ENCODE results near the gene TXNDC11. TPM values are rescaled to one million over a fixed set of nuclear protein-coding genes. Genes with fewer than 3 reads are reported as not detected.
"Not testable (repeated sequence)": the region's sequence is repeated elsewhere in the genome, so short reads cannot be mapped to it uniquely, and the experiment has no call there.

TXNDC11 gene
- 100 to 1,000 TPM; 111 to 112 TPM for total RNA-seq
- polyA plus RNA-seq (2013, experiment 1 of 2) = 42.3 TPM
- 48.8 TPM for polyA plus RNA-seq (2013, experiment 2 of 2)
- 23.7 to 140 (median 53.8) reads per million in 172 experiments for total RNA-seq

- DNase-seq = peak; percentile 98 to 100 (median 99)
- Histone ChIP-seq H3K27ac (ENCODE audit: low read depth in 1 of 2, low read length in 2 of 2) (peak within 1 kb of the TSS; percentile 86 to 92), H3K4me3 (ENCODE audit: low read length) (peak within 1 kb of the TSS; percentile 95), H3K36me3 (ENCODE audit: insufficient read depth, low read length) (peaks cover 1% of the 10 kb centered on the region), H3K9me3 (ENCODE audit: control insufficient read depth in 1 of 2, insufficient read depth in 1 of 2, low read length in 2 of 2) (no peaks in the 10 kb centered on the region), H3K27me3 (ENCODE audit: control insufficient read depth in 1 of 2, insufficient read depth in 2 of 2, low read length in 2 of 2) (no peaks in the 10 kb centered on the region), H3K4me1 (ENCODE audit: insufficient read depth, low read length) (peaks cover 52% of the 10 kb centered on the region)
- Mint-ChIP-seq H3K4me1 (ENCODE audit: low read depth) (peaks cover 60% of the 10 kb centered on the region), H3K27me3 (no peaks in the 10 kb centered on the region), H3K27ac (peak within 1 kb of the TSS; percentile 99), H3K4me3 (peak within 1 kb of the TSS; percentile 96), H3K36me3 (ENCODE audit: low read depth) (peaks cover 34% of the 10 kb centered on the region), H3K9me3 (no peaks in the 10 kb centered on the region)
- intact Hi-C loops (cut with DNase I, micrococcal nuclease) = loop anchor here (1.0 to 5.0 kb wide), 7 partner anchors 41 to 800 kb away; partner anchors contain the start of genes ZC3H7A (in 2 of the 2), CLEC16A (in 1 of the 2), DEXI (in 1 of the 2) and RSL1D1 (in 1 of the 2)
- TF ChIP-seq CTCF (IDR thresholded peaks at IDR 0.05) = no peak
- peak; percentile 92 for ATAC-seq (ENCODE audit: poor library complexity)
- ChIA-PET POLR2A (interaction anchor here (0.5 to 5.7 kb wide), 37 partner anchors 8 to 801 kb away, joined by 3 to 168 read pairs (median 5); partner anchors contain the start of genes CLEC16A, DEXI, GSPT1 and LITAF), CTCF (interaction anchor here (1.3 to 2.7 kb wide), 3 partner anchors 47 to 486 kb away, joined by 3 to 26 read pairs (median 5); partner anchors contain the start of genes SOCS1 and ZC3H7A)
Measured at GRCh38 chr16:11742536-11743307, at the start of gene TXNDC11. Gene TXNDC11 (minus strand): TSS chr16:11742857. CDS start chr16:11742730, 127 bp downstream.

GRCh38 chr16:11791144-11791828 lies 48.6 kb upstream of the TXNDC11 start:
- DNase-seq = no peak
- H3K27ac Mint-ChIP-seq = peak overlapping the region; percentile 91
- H3K4me1 Mint-ChIP-seq (ENCODE audit: low read depth) = peaks cover 83% of the 10 kb centered on the region
- H3K36me3 Mint-ChIP-seq (ENCODE audit: low read depth) = peaks cover 47% of the 10 kb centered on the region
- intact Hi-C loops (cut with DNase I, micrococcal nuclease) = no loop called here
- Histone ChIP-seq H3K4me3 (ENCODE audit: low read length) (no peak overlapping the region), H3K27me3 (ENCODE audit: control insufficient read depth in 1 of 2, insufficient read depth in 2 of 2, low read length in 2 of 2) (no peaks in the 10 kb centered on the region), H3K36me3 (ENCODE audit: insufficient read depth, low read length) (peaks cover 3% of the 10 kb centered on the region), H3K27ac (ENCODE audit: low read depth in 1 of 2, low read length in 2 of 2) (no peak overlapping the region), H3K4me1 (ENCODE audit: insufficient read depth, low read length) (peaks cover 72% of the 10 kb centered on the region), H3K9me3 (ENCODE audit: control insufficient read depth in 1 of 2, insufficient read depth in 1 of 2, low read length in 2 of 2) (no peaks in the 10 kb centered on the region)
- H3K4me3 Mint-ChIP-seq = peak overlapping the region; percentile 34
- H3K27me3 Mint-ChIP-seq = no peaks in the 10 kb centered on the region
- H3K9me3 Mint-ChIP-seq = no peaks in the 10 kb centered on the region
- ATAC-seq (ENCODE audit: poor library complexity) = no peak
- TF ChIP-seq CTCF (IDR thresholded peaks at IDR 0.05) = no peak
- ChIA-PET POLR2A (interaction anchor here (0.9 to 1.4 kb wide), 3 partner anchors 14 to 49 kb away, joined by 3 to 15 read pairs (median 4); partner anchors contain the start of gene TXNDC11), CTCF (interaction anchor here (0.7 kb wide), 1 partner anchor 208 kb away, joined by 3 read pairs; no protein-coding TSS in a partner anchor)

GRCh38 chr16:11788914-11789313 lies 46.3 kb upstream of the TXNDC11 start:
- Mint-ChIP-seq H3K36me3 (ENCODE audit: low read depth) (peaks cover 24% of the 10 kb centered on the region), H3K9me3 (no peaks in the 10 kb centered on the region), H3K27me3 (no peaks in the 10 kb centered on the region), H3K4me1 (ENCODE audit: low read depth) (peaks cover 73% of the 10 kb centered on the region), H3K4me3 (no peak overlapping the region), H3K27ac (peak overlapping the region; percentile 81)
- ChIA-PET POLR2A (no interaction called here), CTCF (no interaction called here)
- DNase-seq (no peak), ATAC-seq (ENCODE audit: poor library complexity) (peak; percentile 25)
- no peaks in the 10 kb centered on the region for H3K27me3 ChIP-seq (ENCODE audit: control insufficient read depth in 1 of 2, insufficient read depth in 2 of 2, low read length in 2 of 2)
- H3K4me3 ChIP-seq (ENCODE audit: low read length) = no peak overlapping the region
- no peaks in the 10 kb centered on the region for H3K9me3 ChIP-seq (ENCODE audit: control insufficient read depth in 1 of 2, insufficient read depth in 1 of 2, low read length in 2 of 2)
- H3K4me1 ChIP-seq (ENCODE audit: insufficient read depth, low read length) = peaks cover 76% of the 10 kb centered on the region
- H3K27ac ChIP-seq (ENCODE audit: low read depth in 1 of 2, low read length in 2 of 2) = no peak overlapping the region
- TF ChIP-seq CTCF (IDR thresholded peaks at IDR 0.05) = no peak
- peaks cover 3% of the 10 kb centered on the region for H3K36me3 ChIP-seq (ENCODE audit: insufficient read depth, low read length)
- intact Hi-C loops (cut with DNase I, micrococcal nuclease) = loop anchor here in 1 of 2 experiments (10.0 kb wide), 1 partner anchor 286 kb away; no protein-coding TSS in a partner anchor

GRCh38 chr16:11784980-11785599 lies 42.4 kb upstream of the TXNDC11 start:
- not testable (repeated sequence) for H3K4me3 ChIP-seq (ENCODE audit: low read length); H3K9me3 ChIP-seq (ENCODE audit: control insufficient read depth in 1 of 2, insufficient read depth in 1 of 2, low read length in 2 of 2); H3K27me3 Mint-ChIP-seq; H3K4me3 Mint-ChIP-seq; ATAC-seq (ENCODE audit: poor library complexity); H3K27me3 ChIP-seq (ENCODE audit: control insufficient read depth in 1 of 2, insufficient read depth in 2 of 2, low read length in 2 of 2); H3K9me3 Mint-ChIP-seq; DNase-seq
- Histone ChIP-seq H3K4me1 (ENCODE audit: insufficient read depth, low read length) (peaks cover 74% of the 10 kb centered on the region), H3K36me3 (ENCODE audit: insufficient read depth, low read length) (peaks cover 13% of the 10 kb centered on the region), H3K27ac (ENCODE audit: low read depth in 1 of 2, low read length in 2 of 2) (peak overlapping the region in 1 of 2 donors; percentile 40)
- peaks cover 72% of the 10 kb centered on the region for H3K4me1 Mint-ChIP-seq (ENCODE audit: low read depth)
- POLR2A ChIA-PET = interaction anchor here (5.1 to 8.1 kb wide), 2 partner anchors 11 to 42 kb away, joined by 50 to 163 read pairs; partner anchors contain the start of genes TXNDC11 and ZC3H7A
- H3K27ac Mint-ChIP-seq = peak overlapping the region; percentile 86
- CTCF ChIA-PET = interaction anchor here (4.0 kb wide), 1 partner anchor 12 kb away, joined by 31 read pairs; the partner anchor contains the start of gene ZC3H7A
- intact Hi-C loops (cut with DNase I, micrococcal nuclease) = loop anchor here in 1 of 2 experiments (5.0 to 10.0 kb wide), 2 partner anchors 67 to 290 kb away; partner anchors contain the start of gene RSL1D1
- peaks cover 31% of the 10 kb centered on the region for H3K36me3 Mint-ChIP-seq (ENCODE audit: low read depth)
